ENCODE data around the gene VAV1. TPM values are rescaled to one million over a fixed set of nuclear protein-coding genes. Genes with fewer than 3 reads are reported as not detected.
A peak's percentile ranks its signal among the peaks of the same experiment; 100 is the strongest.

VAV1 gene
- total RNA-seq, 3 donors from 2014 or later, result 6.6 to 10.2 (median 8.5) TPM

- Histone ChIP-seq H3K9me3 (no peaks in the 10 kb centered on the region), H3K27ac (peak overlapping the region in 1 of 2 donors; percentile 60), H3K36me3 (no peaks in the 10 kb centered on the region), H3K4me3 (no peak overlapping the region), H3K4me1 (no peaks in the 10 kb centered on the region), H3K27me3 (no peaks in the 10 kb centered on the region)
- no peak for DNase-seq (ENCODE audit: low spot score in 2 of 2)
- TF ChIP-seq CTCF (IDR thresholded peaks at IDR 0.05) (no peak), POLR2AphosphoS5 (IDR thresholded peaks at IDR 0.05) (no peak), POLR2A (IDR thresholded peaks at IDR 0.05) (no peak)
- intact Hi-C loops (cut with DNase I; ENCODE audit: low total_unique reads), result no loop called here
These were observed 46.8 kb upstream of the VAV1 start for GRCh38 chr19:6725513-6726231.

GRCh38 chr19:6728346-6728745, 44.2 kb upstream of the VAV1 start:
- peak overlapping the region in 1 of 2 donors; percentile 12 for H3K27ac ChIP-seq

GRCh38 chr19:6729573-6730152, 42.8 kb upstream of the VAV1 start:
- Histone ChIP-seq H3K4me1 (no peaks in the 10 kb centered on the region), H3K27ac (peak overlapping the region in 1 of 2 donors; percentile 35), H3K36me3 (peaks cover 4% of the 10 kb centered on the region), H3K4me3 (no peak overlapping the region), H3K27me3 (no peaks in the 10 kb centered on the region), H3K9me3 (no peaks in the 10 kb centered on the region)
- intact Hi-C loops (cut with DNase I; ENCODE audit: low total_unique reads), result no loop called here
- no peak for DNase-seq (ENCODE audit: low spot score in 2 of 2)
- TF ChIP-seq POLR2A (IDR thresholded peaks at IDR 0.05) (no peak), POLR2AphosphoS5 (IDR thresholded peaks at IDR 0.05) (no peak), CTCF (IDR thresholded peaks at IDR 0.05) (no peak)

More at GRCh38 chr19:6728346-6728745, 44.2 kb upstream of the VAV1 start:
- H3K4me3 ChIP-seq, result no peak overlapping the region
- intact Hi-C loops (cut with DNase I; ENCODE audit: low total_unique reads), result no loop called here
- no peaks in the 10 kb centered on the region for H3K9me3 ChIP-seq
- H3K27me3 ChIP-seq, result no peaks in the 10 kb centered on the region
- no peak for DNase-seq (ENCODE audit: low spot score in 2 of 2)
- H3K4me1 ChIP-seq, result no peaks in the 10 kb centered on the region
- TF ChIP-seq POLR2A (IDR thresholded peaks at IDR 0.05), result no peak
- no peak for TF ChIP-seq CTCF (IDR thresholded peaks at IDR 0.05)
- no peak for TF ChIP-seq POLR2AphosphoS5 (IDR thresholded peaks at IDR 0.05)
- peaks cover 4% of the 10 kb centered on the region for H3K36me3 ChIP-seq

- TF ChIP-seq CTCF (IDR thresholded peaks at IDR 0.05), result no peak
- TF ChIP-seq POLR2A (IDR thresholded peaks at IDR 0.05), result no peak
- no peak for TF ChIP-seq POLR2AphosphoS5 (IDR thresholded peaks at IDR 0.05)
- Histone ChIP-seq H3K4me1 (no peaks in the 10 kb centered on the region), H3K9me3 (no peaks in the 10 kb centered on the region), H3K4me3 (no peak overlapping the region), H3K27ac (peak overlapping the region in 1 of 2 donors; percentile 35), H3K36me3 (peaks cover 4% of the 10 kb centered on the region), H3K27me3 (no peaks in the 10 kb centered on the region)
- DNase-seq (ENCODE audit: low spot score in 2 of 2), result no peak
- intact Hi-C loops (cut with DNase I; ENCODE audit: low total_unique reads), result no loop called here
These were observed 42.2 kb upstream of the VAV1 start for GRCh38 chr19:6730153-6730804.
